WI38 (cell line): ENCODE results near the gene COX4I1.

Experiments
- H3K4me3 ChIP-seq: 2 replicates; pipeline ENCODE4 v1.5.1; 2011; ENCODE audit warnings: low read depth, mild to moderate bottlenecking, control low read depth, low read length
- TF ChIP-seq, protein P1 (sequence below): IDR thresholded peaks from 2 replicates; pipeline ENCODE4 v1.5.1; 2012; ENCODE audit warnings: low read depth, mild to moderate bottlenecking, control low read depth, low read length

The COX4I1 gene

DNA sequence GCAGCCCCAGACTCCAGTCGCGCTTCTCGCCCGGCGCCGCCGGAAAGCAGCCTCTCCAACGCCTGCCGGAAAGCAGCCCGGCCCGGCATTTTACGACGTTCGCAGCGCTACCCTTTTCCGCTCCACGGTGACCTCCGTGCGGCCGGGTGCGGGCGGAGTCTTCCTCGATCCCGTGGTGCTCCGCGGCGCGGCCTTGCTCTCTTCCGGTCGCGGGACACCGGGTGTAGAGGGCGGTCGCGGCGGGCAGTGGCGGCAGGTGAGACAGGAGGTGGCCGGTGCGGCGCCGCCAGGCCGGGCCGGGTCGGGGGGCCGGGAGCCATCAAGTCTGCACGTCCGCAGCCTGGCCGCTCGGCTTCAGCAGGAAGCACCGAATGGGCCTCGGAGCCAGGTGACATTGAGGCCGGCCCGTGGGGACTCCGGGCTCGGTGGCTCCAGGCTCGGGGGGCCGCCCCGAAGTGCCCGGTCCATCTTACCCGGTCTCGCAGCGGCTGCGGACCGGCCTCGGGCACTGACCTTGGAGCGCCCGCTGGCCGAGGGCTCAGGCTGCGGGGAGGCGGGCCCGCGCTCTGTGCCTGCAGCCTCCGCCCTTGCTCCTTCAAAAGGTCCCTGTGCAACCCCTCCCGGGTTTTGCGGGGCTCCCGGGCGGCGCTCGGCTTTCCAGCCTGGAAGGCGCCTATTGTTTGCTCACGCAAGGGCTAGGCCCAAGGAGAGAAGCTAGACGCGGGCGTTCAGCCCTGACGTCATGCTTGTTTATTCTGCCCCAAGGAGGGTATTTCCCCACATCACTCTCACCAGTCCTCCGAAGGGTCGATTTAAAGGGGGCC, at the start of gene COX4I1, which contains the start of gene EMC8:
Gene COX4I1 (plus strand): TSS at position 199 of the 824 bp plus-strand sequence. CDS start 1,511 bp downstream, outside the sequence.
Gene EMC8 (minus strand): TSS at position 48 of the 824 bp plus-strand sequence. CDS start 249 bp downstream, outside the sequence.
- TF ChIP-seq, protein P1, sequence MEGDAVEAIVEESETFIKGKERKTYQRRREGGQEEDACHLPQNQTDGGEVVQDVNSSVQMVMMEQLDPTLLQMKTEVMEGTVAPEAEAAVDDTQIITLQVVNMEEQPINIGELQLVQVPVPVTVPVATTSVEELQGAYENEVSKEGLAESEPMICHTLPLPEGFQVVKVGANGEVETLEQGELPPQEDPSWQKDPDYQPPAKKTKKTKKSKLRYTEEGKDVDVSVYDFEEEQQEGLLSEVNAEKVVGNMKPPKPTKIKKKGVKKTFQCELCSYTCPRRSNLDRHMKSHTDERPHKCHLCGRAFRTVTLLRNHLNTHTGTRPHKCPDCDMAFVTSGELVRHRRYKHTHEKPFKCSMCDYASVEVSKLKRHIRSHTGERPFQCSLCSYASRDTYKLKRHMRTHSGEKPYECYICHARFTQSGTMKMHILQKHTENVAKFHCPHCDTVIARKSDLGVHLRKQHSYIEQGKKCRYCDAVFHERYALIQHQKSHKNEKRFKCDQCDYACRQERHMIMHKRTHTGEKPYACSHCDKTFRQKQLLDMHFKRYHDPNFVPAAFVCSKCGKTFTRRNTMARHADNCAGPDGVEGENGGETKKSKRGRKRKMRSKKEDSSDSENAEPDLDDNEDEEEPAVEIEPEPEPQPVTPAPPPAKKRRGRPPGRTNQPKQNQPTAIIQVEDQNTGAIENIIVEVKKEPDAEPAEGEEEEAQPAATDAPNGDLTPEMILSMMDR, result no peak
- peak within 1 kb of the TSS; percentile 93 for H3K4me3 ChIP-seq

DNA sequence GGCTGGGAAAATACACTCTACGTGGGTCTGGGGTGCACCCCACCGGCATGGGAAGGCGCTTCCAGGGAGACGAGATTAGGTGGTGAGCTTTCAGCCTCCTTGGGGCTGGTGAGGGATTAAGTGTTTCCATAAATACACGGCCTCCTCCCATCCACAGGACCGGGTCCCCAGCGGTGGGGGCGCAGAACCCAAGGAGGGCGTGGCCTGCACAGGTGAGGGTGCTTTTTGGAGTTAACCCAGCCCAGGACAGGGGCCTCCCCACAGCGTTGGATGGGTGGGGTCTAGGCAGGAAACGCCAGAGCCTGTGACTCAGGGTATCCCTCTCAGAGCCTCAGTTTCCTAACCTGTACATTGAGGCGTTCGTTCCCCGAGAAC, 49.7 kb upstream of the COX4I1 start:
- TF ChIP-seq, protein P1, result no peak
- peak overlapping the region; percentile 69 for H3K4me3 ChIP-seq

DNA sequence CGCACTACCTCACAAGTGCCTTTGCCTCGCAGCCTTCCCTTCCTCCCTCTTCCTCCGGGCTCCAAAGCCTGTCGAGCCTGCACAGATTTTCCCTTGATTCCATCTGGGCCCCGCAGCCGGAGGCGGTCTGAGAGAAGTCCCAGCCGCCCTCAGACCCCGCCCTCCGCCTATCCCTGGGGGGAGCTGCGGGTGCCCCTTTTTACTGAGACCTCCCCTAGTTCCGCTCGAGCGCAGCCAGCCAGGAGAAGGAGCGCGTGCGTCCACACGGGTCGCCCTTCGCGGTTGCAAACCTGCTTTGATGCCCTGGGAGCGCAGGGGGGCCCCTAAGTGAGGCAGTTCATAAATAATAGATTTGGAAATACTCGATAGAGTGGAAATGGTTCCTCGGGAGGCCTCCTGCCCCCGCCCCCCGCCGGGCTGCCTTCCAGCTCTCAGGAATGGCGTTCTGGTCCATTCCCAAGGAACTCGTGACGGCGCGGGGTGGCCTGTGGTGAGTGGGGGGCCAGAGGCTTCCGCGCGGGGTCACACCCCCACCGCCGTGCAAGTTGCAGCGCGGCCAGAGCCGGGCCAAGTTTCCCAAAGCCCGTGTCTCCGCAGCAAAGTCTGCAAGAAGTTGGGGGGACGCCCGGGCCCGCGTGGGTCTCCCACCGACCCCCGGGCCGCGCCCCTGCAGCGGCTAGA, 49.2 kb upstream of the COX4I1 start:
- TF ChIP-seq, protein P1, result no peak; the same call in 1 of the 2 replicates
- peak overlapping the region; percentile 69 for H3K4me3 ChIP-seq

DNA sequence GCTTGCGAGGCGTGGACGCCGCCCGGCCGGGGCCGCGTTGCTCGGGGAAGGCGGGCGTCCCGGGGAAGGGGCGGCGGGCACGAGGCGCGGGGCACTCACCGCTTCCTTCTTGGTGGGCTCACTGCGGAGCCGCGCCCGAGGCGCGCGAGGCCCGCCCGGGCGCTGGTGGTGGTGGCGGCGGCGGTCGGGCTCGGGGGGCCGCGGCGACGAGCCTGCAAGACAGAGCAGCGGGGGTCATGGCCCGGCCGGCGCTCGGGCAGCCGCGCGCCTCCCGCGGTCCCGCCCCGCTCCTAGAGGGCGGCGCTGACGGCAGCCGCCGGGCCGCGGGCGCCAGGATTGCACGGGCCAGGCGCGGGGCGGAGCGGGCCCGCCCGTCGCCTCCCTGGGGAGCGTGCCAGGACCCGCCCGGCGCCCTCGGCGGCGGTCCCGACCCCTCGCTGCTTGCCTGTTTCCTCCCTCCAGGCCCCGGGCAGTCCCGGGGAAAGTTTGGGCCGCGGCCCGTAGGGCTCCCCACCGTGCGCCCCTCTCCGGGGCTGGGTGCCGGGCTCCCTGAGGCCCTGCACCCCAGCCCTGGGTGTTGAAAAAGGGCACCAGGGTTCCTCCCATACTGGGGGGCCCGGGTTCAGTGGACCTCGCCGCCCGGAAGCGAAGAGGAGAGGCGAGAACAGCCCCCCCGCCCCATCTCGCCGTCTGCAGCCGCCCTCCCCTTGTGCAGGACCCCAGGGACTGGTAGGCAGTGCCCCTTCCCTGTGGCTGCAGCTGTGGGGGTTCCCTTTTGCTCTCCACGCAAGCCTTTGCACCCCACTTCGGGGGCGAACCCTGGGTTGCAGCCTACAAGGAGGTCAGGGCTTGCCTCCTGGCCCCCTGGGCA, 48.4 kb upstream of the COX4I1 start, which contains the start of gene C16orf74:
Gene C16orf74 (minus strand): TSS at position 270 of the 871 bp plus-strand sequence. CDS start 15,879 bp downstream, outside the sequence.
- TF ChIP-seq, protein P1, result no peak
- H3K4me3 ChIP-seq, result peak within 1 kb of the TSS; percentile 69

DNA sequence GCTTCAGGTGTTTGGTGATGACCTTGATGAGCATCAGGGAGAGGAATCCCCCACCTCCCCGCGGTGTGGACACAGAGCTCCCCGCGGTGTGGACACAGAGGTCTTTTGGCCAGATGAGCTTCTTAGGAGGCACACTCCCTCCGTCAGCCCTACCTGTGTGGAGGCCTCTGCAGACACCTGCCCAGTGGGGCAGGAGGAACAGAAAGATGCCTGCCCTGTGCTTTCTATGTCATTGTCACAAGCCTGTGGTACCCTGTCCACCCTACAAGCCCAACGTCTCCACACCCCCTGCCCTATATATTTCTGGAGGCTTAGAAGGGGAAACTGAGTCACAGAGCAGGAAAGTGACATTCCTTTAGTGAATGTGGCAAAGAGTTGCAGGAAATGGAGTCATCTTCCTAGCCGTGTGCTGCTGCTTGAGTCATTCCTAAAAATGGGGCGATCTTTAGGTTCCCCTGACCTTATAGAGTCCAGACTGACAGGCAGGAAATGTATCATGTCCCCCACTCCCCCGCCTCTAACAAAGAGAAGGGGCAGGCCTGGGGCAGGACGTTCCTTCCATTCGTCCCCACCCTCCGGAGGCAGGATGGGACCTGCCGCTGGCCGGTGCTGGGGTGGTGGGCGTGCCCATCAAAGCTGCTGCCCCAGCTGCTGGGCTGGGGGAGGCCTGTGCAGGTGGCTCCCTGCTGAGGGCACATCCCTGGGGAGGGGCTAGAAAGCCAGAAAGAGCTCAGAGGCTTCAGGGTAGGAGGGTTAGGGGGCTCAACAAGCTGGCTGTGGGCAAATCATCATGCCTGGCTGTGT, 47.6 kb upstream of the COX4I1 start:
- peak overlapping the region; percentile 52 for H3K4me3 ChIP-seq
- TF ChIP-seq, protein P1, result no peak
